Epidermal melanocyte (primary cell): ENCODE results near the gene MAGI2.
"Not testable (repeated sequence)": the region's sequence is repeated elsewhere in the genome, so short reads cannot be mapped to it uniquely, and the experiment has no call there.

Experiments
- DNase-seq: peaks from one replicate; pipeline ENCODE4 v3.0.0; 2011; ENCODE audit warnings: low spot score; ENCODE audit not compliant: insufficient read length

MAGI2 gene

DNA sequence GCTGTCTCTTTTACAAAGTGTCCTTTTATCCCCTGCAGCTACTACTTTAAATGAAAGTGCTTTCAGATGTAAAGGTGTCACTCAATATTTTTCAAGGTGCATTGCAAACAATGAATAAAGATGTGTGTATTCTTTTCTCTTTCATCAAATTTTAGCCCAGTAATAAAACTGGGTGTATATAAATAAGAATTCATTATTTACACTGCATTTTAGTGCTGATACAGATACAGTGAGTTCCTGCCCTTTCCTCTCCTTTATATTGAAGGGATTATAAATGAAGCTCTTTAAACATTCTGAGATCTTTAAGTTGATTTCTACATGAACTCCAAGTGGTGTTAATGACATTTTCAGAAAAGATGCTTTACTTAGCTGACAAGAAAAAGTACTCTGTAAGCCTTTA is 1137.4 kb downstream of the MAGI2 start:
- DNase-seq, result no peak

DNA sequence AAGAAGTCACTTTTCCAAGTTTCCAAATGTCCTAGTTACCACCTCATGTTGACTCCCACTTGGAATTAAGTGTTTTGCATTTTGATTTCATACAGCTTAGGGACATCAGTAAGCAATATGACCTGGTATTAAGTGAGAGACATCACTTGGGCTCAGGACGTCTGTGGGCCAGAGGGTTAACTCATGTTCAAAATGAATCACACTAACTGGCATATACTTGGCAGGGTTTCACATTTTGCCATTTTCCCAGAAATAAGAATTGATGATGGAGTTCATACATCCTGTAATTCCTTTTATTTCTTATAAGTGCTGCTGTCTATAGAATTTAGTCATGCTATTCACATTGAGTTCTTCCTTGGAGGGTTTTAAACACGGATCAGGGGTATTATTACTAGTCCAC is 1138.3 kb downstream of the MAGI2 start:
- DNase-seq, result no peak

DNA sequence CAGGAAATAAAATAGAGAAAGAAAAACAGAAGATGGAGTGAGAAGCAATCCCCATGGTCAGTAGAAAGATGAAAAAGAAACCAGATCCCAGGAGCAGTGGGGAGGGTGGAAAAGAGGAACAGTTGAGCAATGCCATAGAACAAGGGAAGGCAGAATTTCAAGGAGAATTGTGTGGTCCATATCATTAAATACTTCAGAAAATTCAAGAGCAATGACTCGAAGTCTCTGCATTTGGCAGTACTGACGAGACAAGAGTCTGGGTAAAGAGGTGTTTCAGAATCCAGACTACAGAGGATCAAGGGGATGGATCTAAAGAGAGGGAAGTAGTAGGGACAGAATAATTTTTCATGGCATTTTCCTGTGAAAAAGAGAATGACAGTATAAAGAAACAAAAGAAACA is 1142.3 kb downstream of the MAGI2 start:
- no peak for DNase-seq

DNA sequence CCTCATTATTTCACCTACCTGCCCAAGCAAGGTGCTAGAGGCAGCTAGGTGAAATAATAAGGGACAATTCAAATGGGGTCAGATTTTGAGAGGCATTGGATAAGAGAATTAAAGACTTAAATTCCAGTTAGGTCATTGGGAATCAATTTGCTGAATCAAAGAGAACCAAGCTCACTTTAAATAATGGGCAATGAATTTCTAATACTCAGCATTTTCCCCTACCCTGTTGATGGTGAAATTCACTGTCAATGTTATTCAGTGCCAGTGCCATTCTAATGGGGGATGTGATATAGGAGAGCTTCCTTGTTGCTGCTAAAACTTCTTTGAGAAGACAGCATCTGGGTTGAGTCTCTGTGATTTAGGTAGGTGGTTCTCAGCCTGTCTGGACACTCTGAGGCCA is 1145.6 kb downstream of the MAGI2 start:
- DNase-seq, result no peak

DNA sequence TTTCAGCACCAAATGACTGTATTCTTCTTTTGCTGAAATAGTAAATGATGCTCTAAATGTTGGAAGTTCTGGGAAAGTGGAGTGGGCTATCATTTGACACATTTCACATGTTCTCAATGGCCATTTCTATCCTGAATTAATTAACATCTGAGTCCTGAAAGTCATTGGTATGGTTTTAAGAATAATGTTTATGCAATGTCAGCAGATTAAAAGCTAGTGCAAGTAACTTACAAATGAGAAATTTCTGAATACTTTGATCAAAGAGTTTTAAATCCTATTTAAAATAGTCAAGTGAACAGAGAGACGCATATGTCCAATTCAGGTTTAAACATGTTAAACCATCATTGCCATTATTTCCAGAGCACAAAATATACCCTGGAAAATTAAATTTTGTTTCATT is 1146.8 kb downstream of the MAGI2 start:
- DNase-seq, result no peak

DNA sequence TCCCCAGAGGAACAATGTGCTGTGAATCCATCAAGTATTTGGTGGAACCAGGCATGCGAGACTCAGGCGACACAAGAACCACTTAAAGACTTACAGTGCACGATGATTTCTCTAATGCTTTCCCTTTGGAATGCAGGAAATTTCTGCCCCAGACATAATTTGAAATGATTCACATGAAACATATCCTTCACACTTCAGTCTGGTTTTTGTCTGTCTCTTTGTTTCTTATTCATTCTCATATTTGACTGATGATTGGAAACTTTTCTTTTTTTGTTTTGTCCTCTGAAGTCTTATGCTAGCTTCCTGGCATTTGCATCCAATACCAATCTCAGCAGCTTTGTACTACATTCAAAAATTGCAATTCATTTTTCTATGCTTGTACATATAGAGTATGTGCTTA is 1152.1 kb downstream of the MAGI2 start:
- DNase-seq, result no peak

DNA sequence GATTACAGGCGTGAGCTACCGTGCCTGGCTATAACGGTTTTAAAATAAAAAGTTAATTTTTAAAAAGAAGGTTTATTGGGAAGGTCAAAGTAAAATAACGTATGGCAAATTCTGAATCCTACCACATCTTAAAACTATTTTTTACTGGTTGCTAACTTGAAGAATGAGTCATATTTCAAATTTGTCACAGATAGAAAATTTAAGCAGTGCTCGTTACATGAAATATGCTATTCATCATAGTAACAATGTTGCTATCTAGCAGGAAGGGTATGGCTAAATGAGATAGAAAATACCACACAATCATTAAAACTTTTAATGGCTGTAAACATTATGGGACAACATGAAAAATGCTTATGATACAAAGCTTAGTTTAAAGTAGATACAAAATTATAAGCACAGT is 1154.4 kb downstream of the MAGI2 start:
- no peak for DNase-seq

DNA sequence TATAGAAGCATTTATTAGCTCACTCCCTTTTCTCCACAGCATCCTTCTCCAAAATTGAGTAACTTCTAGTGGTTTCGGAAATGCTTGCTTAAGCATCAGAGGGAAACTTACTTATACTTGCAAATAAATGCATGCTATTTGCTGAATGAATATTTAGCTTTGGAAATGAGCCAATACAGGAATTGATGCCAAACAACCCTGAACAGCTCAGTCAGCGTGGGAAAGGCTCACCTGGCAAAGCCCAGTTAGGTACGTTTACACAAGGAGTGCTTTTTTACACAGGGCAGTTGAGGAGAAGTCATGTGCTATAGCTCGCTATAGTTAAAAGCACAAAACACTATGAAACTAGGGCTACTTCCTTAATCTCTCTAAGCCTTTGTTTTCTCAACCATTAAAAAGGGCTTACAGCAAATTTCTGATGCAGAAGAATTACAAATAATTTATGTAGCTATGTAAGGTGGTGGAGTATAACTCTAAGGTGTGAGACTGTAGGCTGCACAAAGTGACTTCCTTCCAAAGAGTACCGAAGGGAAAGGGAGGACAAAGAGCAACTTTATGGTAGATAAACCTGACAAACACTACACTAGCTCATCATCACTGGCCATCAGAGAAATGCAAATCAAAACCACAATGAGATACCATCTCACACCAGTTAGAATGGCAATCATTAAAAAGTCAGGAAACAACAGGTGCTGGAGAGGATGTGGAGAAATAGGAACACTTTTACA is 1156.7 kb downstream of the MAGI2 start:
- DNase-seq, result no peak

DNA sequence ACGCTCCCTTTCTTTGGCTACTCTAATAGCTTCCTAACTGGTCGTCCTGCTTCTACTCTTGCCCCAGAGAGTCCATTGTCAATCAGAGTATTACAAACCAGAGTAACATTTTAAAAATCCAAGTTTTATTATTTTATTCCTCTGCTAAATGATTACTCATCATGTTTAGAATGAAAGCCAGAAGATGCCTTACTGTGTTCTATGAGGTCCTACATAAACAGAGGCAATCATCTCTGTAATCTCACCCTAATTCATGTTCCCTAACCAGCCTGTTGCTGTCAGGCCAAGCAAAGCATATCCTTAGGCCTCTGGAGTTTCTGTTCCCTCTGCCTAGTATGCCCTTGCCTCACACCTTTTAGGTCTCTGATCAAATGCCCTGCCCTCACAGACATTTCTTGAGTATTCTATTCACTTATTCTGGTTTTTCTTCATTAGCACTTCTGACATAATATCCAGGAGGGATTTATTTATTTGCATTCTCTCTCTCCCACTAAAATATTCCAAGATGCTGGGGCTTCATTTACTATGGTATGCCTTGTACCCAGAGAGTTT is 1157.3 kb downstream of the MAGI2 start:
- no peak for DNase-seq

DNA sequence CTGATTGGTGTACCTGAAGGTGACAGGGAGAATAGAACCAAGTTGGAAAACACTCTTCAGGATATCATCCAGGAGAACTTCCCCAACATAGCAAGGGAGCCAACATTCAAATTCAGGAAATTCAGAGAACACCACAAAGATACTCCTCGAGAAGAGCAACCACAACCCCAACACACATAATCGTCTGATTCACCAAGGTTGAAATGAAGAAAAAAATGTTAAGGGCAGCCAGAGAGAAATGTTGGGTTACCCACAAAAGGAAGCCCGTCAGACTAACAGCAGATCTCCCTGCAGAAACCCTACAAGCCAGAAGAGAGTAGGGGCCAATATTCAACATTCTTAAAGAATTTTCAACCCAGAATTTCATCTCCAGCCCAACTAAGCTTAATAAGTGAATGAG is 1164.0 kb downstream of the MAGI2 start:
- DNase-seq, result not testable (repeated sequence)

DNA sequence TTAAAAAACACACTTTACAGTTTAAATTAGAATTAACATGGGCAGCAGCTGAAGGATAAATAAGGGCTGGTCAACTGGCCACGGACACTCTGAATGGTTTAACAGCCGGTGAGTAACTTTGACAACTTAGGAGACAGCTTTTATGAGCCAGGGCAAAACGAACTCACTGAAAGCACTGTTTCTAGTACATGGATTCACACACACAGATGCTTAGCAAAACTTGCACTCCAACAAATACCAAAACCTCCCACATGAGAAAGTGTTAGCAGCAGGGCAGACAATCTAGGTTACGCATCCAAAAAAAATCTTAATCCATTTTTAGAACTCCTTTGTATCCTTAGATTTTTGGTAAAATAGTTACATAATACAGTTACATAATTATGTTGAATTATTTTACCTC is 1168.5 kb downstream of the MAGI2 start:
- no peak for DNase-seq

DNA sequence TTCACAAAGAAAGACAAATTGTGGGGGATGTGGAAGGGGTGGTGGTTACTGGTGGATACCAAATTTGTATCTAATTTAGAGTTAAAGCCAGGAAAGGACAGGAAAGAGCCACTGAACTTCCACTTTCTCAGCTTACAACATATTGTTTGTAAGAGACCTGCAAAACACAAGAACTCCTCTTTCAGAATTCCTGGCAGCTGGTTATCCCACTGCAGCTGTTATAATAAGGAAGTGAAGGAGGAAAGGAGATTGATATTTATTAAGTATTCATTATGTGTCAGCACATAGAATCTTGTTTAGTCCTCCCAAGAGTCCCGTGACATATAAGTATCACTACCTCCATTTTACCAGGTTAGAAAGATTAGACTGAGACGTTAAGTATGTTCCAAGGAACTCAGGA is 1173.2 kb downstream of the MAGI2 start:
- DNase-seq, result no peak

DNA sequence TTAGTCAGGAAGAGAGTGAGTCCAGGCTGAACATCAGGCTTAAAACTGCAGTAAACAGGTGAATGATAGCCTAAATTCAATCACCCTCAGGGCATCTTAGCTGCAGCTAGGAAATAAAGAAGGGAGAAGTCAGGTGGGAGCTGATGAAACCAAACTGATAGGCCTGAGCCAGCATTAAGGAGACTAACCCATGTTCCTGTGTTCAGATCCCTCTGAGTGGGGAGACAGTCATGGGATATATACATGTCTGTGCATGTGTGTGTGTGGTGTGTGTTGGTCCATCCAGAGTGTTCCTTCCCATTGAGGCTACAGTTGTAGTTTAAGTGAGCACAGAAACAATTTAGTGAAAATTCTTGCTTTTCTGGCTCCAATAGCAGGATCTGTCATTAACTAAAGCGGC is 1174.0 kb downstream of the MAGI2 start:
- no peak for DNase-seq

DNA sequence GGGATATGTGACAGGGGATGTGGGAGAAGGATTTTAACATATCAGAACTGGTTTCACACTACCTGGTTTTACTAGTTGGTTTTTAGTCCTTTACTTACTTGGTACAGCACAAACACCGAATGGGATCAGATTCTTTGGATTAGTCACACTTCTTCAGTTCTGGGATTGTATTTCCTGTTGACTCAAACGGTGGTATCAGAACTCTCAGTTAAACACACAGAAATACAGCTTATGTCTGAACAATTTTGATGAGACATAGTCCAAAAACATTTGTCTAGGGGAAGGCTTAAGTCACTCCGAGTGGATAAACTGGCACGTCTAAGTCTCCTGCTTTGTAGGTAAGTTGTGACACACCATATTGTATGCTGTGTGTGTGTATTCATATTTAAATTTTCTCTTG is 1174.4 kb downstream of the MAGI2 start:
- DNase-seq, result no peak

DNA sequence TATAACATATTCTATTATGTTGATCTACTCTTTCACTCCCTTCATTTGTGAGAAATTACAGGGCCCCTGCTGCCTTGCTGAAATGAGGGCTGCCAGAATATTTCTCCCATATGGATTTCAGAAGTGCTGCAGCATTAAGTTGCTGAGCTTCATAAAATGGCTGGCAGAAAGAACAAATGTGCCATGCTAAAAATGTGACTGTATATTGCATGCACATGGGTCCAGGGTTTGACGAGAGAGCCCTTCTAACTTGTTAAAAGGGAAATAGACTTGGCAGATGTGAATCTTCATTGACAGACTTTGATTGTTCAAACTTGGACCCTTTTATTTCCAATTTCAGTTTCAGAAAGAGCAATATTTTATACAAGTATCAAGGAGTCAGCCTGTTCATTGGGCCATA is 1186.3 kb downstream of the MAGI2 start:
- no peak for DNase-seq

DNA sequence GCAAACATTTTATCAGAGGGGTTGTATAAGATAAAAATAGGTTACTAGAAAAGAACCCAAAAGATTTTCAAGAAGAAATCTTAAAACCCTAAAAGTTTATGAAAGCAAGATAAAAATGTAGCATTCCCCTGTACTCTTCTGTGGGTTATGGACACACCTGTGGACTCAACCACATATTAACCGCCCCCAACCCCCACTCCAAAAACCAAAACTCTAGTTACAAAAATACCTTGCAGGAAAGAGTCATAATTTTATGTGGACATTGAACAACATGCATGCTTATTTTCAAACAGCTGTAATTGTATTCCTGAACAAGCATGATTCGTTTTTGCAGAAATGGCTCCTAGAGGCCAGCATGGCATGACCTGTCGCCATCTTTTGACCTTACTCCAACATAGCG is 1188.0 kb downstream of the MAGI2 start:
- no peak for DNase-seq

DNA sequence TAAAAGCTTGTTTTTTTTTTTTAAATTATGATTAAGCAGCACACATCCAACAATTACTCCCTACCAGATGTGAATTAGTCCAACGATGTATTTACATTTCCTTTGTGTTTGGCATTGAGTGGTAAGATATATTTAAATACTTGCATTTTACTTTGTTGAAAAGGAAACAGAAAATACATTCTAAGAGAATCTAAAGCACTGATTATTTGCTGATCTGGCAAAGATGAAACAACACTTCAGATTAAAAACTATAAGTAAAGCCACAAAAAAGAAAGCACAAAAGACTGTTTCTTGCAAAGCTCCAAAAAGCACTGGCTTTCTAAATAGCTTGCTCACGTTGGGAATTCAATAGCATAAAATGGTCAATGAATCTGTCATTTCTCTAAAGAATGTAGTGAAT is 1188.4 kb downstream of the MAGI2 start:
- DNase-seq, result no peak

DNA sequence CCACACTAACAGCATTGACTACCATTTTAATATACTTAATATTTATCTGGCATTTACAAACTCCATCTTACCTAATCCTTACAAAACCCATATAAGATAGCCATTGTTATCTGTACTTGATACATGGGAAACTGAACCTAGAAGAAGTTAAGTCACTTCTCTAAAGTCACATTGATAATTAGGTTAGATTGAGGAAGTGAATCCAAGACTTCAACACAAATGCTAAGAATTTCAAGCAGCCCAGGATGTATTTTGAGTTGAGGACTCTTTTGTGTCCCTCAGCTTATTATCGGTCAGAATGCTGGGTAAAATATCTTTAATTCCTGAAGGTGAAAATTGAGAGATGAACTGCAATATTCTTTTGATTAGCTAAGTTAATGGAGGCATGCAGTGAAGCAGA is 1189.4 kb downstream of the MAGI2 start:
- no peak for DNase-seq

DNA sequence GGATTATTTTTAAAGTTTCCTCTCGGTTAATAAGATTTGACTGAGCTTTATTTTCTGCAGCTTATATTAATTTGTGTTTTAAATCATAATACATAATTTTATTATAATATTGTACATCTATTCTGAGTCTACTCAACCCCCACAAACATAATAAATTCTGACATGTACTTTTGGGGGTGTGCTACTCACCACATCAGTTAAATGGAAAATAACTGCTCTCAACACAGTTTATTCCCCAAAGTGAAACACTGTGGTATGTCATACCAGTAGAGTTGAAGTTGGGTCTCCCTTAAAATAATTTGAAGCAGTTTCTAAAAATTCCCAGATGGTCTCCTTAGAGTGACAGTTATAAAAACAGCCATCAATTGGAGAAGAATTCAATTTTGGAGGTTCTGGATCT is 1191.7 kb downstream of the MAGI2 start:
- no peak for DNase-seq

DNA sequence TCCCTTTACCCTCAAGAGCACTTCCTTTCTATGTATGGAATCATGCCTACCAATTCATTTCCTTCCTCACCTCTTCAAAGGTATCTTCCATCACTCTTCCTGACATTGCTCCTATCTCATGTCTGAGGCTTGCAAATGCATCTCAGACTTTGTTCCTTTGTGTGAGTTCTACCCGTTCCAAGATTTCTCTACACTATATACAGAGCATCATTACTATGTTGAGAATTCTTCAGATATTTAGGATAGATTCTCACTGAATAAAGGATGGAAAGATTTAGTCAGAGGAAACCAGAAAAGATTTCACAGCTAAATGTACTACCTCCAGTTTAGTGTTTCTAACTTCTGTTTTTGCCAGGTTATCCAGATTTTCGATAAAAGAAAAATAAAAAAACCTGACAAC is 1192.2 kb downstream of the MAGI2 start:
- no peak for DNase-seq

DNA sequence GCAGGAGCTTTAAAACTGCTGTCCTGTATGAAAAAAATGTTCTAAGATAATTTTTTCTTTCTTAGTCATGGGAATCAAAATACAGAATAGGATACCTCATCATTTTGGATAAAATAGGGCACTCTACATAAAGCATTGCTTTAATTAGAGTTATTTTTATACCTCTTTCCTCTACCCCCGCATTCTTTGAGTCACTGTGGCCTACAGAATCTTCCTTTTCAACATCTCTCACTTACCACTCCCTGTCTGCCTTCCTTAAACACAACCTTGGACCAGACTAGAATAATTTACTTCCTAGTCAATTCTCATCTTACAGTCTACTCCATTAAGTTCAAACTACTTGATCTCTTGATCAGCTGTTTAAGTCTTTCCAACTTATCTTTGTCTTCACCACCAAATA is 1192.6 kb downstream of the MAGI2 start:
- no peak for DNase-seq

DNA sequence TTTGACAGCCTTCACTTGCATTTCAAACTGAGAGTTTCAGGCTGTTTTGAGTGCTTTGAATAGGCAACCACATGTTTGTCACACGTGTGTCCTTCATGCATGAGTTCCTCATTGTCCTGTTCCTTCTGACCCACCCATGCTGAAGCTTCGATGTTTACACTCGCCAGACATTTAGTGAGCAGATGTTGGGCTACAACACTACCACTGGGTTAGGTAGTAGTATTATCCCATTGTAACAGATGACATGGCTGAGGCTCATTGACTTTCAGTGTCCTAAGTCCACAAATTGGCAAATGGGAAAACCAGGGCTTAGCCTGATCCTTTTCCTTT is 1198.8 kb downstream of the MAGI2 start:
- no peak for DNase-seq

DNA sequence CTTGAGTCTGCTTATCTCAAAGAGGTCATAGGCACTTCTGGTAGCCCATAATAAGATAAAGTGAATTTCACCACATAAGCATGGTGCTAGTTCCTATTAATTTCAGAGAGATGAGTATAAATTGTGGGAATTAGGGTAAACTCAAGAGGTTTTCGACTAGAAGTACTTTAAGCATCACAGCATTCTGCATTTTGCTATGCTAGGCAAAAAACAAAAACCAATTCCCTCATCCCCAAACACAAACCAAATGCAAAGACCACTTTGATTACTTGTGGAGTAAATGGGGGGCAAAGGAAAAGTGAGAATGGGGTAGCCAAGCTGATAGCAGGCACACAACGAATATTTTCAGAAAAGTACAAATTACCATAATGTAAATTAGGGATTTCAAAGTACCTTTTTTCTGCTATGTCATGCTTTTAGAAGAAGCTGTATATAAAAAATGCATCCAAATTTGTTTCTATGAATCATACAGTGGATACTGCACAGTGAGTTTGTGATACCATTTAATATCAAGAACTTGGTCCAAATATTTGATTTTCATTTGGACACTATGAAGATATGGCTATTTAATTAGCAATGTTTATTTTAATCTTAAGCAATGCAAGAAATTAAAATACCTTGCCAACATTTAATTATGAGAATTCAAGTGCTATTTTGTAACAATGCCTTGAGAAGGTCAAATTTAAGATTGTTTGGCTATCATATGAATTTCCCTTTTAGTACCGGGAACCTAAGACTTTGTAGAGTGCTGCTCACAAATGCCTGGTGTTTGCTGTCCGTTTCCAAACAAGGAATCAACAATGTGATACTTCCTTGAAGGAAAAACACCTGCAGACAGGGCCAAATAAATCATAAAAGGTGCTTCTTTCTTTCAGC is 1199.4 kb downstream of the MAGI2 start:
- no peak for DNase-seq
